Measurements from ENCODE around the gene LIN7C.
"Not testable (repeated sequence)": the region's sequence is repeated elsewhere in the genome, so short reads cannot be mapped to it uniquely, and the experiment has no call there.

The LIN7C gene, protein sequence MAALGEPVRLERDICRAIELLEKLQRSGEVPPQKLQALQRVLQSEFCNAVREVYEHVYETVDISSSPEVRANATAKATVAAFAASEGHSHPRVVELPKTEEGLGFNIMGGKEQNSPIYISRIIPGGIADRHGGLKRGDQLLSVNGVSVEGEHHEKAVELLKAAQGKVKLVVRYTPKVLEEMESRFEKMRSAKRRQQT

GRCh38 chr11:27506200-27507182, at the start of gene LIN7C:
LIN7C (minus strand) TSS chr11:27506769; CDS start chr11:27506752, 17 bp downstream.
- peak; percentile 97 for DNase-seq

DNA sequence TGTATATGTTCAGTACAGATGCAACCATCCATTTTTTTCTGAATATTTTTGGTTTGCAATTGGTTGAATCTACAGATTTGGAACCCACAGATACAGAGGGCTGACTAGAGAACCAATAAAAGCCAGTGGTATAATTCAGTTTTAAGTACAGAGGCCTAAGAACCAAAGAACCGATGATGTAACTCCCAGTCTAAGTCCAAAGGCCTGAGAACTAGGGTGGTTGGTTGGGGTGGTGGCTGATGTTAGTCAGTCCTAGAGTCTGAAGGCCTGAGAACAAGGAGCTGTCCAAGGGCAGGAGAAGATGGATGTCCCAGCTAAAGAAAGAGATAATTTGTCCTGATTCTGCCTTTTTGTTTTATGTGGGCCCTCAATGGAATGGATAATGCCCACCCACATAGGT, 48.7 kb upstream of the LIN7C start:
- no peak for DNase-seq

- no peak for DNase-seq
Measured at GRCh38 chr11:27553186-27553585, 46.6 kb upstream of the LIN7C start.

- DNase-seq = no peak
Measured at GRCh38 chr11:27552341-27552740, 45.8 kb upstream of the LIN7C start.

DNA sequence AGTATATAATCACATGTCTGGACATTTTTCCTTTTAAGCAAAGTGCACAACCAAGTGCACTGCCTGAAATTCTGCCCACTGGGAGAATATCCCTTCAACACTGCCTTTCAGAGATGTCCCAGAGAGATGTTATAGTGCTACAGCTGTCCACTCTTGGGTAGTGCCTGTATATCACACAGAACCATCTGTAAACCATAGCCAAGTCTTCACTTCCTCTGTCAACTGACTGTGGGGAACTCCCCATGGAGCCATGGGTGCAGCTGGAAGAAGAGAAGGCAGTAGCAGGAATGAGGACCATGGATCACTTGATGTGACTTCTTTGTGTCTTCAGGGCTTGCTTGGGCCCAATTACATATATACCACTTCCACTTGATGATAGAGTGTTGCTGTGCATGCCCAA, 44.6 kb upstream of the LIN7C start:
- DNase-seq = no peak

DNA sequence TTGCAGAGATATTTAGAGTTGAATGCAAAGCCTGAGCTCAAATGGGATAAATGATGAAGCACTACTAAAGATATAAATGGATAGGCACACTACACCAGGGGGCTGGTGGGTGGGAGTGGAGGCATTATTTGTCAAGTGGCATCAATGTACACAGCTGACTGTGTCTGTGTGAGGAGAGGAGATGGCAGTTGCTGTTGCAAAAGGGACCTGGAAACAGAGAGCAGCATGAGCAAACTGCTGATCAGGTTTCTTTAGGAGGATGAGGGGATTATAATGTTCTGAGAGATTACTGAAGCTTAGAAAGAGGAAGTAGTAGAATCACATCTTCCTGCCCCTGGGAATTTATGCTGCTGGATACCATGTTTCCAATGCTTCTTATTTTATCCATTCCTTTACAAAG, 39.4 kb upstream of the LIN7C start:
- DNase-seq = no peak

DNA sequence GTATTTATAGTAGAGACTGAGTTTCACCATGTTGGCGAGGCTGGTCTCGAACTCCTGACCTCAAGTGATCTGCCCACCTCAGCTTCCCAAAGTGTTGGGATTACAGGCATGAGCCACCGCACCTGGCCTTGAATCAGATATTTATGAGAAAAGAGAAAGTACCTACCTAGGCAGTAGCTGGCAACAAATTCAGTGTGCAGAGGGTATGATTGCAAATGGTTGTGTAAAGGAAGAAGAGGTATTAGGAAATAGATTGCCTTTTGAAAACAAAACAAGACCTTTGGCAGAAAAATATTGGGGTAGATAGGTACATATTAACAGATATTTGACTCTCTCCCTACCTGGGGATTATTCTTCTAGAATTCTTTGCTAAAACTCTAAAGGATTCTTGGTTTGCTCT, 38.5 kb upstream of the LIN7C start:
- no peak for DNase-seq

- DNase-seq = no peak
Measured at GRCh38 chr11:27541790-27542189, 35.2 kb upstream of the LIN7C start.

- no peak for DNase-seq
Measured at GRCh38 chr11:27540051-27540450, 33.5 kb upstream of the LIN7C start.

DNA sequence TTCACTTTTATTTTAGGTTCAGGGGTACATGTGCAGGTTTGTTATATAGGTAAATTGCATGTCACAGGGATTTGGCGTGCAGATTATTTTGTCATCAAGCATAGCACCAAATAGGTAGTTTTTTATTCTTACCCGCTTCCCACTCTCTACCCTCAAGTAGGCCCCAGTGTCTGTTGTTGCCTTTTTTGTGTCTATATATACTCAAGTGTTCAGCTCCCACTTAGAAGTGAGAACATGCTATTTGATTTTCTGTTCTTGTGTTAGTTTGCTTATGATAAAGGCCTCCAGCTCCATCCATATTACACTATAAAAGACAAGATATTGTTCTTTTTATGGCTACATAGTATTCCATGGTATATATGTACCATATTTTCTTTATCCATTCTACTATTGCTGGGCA, 28.5 kb upstream of the LIN7C start:
- DNase-seq = no peak

- DNase-seq = no peak
Measured at GRCh38 chr11:27532652-27533325, 26.2 kb upstream of the LIN7C start.

- DNase-seq = no peak
Measured at GRCh38 chr11:27528712-27529111, 22.1 kb upstream of the LIN7C start.

DNA sequence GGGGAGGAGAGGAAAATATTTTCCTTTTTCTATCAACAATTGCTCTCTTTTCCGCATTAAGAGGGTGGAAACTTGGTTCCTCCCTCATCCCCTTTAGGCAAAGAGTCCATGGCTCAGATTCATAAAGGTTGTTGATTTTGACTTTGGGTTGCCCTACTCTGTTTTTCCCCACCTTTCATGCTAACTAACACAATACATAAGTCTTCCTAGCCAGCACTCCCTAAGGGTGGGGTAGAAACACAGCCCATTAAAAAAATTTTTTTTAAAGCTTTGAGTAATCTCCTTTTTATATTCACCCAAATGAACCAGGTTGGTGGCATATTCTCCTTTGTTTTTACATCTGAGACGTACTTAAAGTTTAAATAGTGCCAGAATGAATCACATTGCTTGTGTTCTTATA, 20.0 kb upstream of the LIN7C start:
- no peak for DNase-seq

GRCh38 chr11:27525824-27526516, 19.4 kb upstream of the LIN7C start:
- DNase-seq = no peak

DNA sequence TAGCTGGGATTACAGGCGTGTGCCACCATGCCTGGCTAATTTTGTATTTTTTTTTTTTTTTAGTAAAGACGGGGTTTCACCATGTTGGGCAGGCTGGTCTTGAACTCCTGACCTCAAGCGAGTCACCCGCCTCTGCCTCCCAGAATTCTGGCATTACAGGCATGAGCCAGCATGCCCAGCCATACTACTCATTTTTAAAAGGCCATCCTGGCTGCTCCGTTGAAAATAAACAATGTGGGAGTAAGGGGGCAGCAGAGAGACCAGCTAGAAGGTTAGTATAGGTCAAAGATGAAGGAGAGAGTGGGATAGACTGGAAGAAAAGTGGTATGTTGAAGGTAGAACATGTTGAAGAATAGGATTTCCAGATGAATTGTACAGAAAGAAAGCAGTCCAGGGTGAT, 17.6 kb upstream of the LIN7C start:
- DNase-seq = no peak

- DNase-seq = no peak
Measured at GRCh38 chr11:27520226-27520625, 13.7 kb upstream of the LIN7C start.

DNA sequence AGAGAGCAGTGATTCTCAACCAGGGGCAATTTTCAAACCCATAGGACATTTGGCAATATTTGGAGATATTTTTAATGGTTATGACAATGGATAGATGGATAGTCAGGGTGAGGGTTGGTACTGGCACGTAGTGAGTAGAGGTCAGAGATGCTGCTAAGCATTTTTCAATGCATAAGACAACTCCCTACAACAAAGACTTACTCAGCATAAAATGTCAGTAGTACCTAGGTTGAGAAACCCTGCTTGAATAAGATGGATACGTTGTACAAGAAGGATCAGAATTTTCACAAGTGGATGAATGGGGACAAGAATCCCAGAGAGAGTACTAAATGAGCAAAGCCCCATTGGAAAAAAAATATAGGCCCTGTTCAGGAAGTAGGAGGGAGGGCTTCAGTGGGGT, 11.9 kb upstream of the LIN7C start:
- no peak for DNase-seq

DNA sequence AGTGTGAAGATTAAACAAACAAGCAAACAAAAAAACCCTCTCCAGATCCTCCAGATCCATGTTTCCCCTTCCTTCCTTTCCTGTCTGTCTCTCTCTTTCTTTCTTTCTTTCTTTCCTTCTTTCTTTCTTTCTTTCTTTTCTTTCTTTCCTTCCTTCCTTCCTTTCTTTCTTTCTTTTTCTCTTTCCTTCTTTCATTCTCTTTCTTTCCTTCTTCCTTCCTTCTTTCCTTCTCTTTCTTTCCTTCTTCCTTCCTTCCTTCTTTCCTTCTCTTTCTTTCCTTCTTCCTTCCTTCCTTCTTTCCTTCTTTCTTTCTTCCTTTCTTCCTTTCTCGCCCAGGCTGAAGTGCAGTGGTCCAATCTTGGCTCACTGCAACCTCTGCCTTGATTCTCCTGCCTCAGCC, 10.9 kb upstream of the LIN7C start:
- DNase-seq = not testable (repeated sequence)

DNA sequence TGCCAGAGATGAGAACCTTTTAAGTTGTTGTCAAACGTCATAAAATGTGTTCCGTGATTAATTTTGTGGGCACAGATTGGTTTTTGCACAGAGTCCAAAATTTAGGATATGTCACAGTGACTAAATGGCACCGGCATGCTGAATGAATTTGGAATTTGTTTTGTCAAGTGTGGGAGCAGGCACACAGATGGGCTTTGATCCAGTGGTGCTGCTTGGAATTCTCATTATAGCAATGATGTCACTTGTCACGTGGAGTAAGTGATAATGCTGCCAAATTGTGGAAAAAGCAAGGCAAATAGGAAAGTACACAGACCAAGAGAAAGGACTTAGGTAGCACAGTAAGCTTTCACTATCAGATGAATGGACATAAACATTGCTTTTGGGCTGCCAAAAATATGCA, 8.0 kb upstream of the LIN7C start:
- no peak for DNase-seq

DNA sequence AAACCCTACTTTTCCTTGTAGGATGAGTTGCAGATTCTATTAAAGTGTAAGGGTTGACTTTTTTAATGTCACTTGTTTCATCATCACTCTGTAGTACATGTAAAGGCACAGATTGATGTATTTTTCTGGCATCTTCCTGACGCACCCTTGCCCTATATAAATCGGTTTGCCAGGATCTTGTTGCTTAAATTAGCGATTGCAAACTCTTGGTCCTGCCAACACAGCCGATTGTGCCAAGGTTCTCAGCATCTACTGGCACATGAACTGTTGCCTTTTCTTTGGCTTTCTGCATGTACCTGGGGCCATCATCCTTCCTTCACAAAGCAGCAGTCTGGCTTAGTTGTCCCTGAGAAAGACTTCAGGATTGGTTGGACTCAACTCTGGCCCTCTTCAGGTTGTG, 7.5 kb upstream of the LIN7C start:
- DNase-seq = no peak

DNA sequence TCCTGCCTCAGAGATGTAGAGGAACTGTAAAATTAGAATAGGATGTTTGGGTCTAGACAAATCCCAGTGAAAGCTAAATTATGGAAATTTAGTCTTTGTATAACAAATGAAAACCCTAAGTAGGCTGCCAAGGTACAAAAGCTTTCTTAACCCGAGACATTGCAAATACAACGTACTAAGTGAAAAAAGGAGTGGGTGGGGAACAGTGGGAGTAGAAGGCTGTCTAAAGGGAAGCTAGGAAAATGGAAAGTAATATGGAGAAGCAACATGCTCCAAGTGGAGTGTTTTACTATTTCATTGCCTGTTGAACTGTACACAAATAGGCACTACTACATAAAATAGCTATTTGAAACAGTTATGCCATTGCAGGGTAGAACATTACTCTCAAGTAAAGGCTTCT, 6.8 kb upstream of the LIN7C start:
- DNase-seq = no peak

GRCh38 chr11:27512238-27512637, 5.7 kb upstream of the LIN7C start:
- no peak for DNase-seq

DNA sequence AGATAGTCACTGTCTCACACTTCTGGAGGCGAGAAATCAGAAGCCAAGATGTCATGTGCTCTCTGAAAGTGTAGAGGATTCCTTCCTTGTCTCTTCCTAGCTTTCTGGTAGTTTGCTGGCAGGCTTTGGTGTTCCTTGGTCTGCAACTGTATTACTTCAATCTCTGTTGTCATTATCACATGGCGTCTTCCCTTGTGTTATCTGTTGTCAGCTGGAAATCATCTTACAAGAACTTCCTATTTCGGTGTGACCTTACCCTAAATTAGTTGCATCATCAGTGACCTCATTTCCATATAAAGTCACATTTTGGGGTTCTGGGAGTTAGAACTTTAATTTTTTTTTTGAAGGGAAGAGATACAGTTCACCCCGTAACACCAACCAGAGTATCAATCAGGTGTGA, 3.3 kb upstream of the LIN7C start:
- DNase-seq = no peak
